Endothelial cell of umbilical vein (primary cell): Measurements from ENCODE around the gene CUL2. TPM values are rescaled to one million over a fixed set of nuclear protein-coding genes. Genes with fewer than 3 reads are reported as not detected.

Experiments used
- BruUV-seq: library from RNA; stranded (reverse); fragments of 400-500 nt; replicated peaks from 2 replicates; lab custom pipeline; 2021; lab: Mats Ljungman, UMichigan
- CTCF ChIA-PET: fragments of 300-600, 350-600 bp; sonication (Branson Sonifier 250); formaldehyde crosslinking; loops from one replicate; lab custom pipeline; 2021; ENCODE audit warnings: antibody characterized with exemption, inconsistent platforms; lab: Charles Lee
- POLR2A ChIA-PET: fragments of 300-600, 350-600 bp; sonication (Branson Sonifier 250); formaldehyde crosslinking; loops from one replicate; lab custom pipeline; 2021; ENCODE audit warnings: antibody characterized with exemption, inconsistent platforms; lab: Charles Lee
- DNase-seq: peaks from one replicate; pipeline ENCODE4 v3.0.0-alpha.2; 2011; ENCODE audit warnings: low read depth, low spot score
- FAIRE-seq: peaks from 2 replicates; lab custom pipeline; 2011; peaks lifted over from hg19 to GRCh38; lab: Jason Lieb, UNC
- H2AFZ ChIP-seq: 2 replicates; pipeline ENCODE4 v1.6.0; 2012; ENCODE audit warnings: low read depth, low read length, control low read depth, inconsistent platforms
- H3K27ac ChIP-seq: 2 replicates; pipeline ENCODE4 v1.5.1; 2011; ENCODE audit warnings: low read depth, mild to moderate bottlenecking, control low read depth, low read length, moderate library complexity; ENCODE audit not compliant: insufficient read depth
- H3K27me3 ChIP-seq, 2 experiments: 2 replicates each; pipeline versions ENCODE4 v1.6.0 to v1.6.1; 2011; ENCODE audit warnings: low read length in 2 of 2, mixed read lengths in 1 of 2; ENCODE audit not compliant: control insufficient read depth in 2 of 2, insufficient read depth in 2 of 2
- H3K36me3 ChIP-seq, 2 experiments: 2 replicates in 1 of 2; 3 replicates in 1 of 2; pipeline ENCODE4 v1.5.1; 2011; ENCODE audit warnings: low read length in 2 of 2, mild to moderate bottlenecking in 1 of 2, moderate library complexity in 1 of 2; ENCODE audit not compliant: control insufficient read depth in 2 of 2, insufficient read depth in 2 of 2; ENCODE audit errors: extremely low read depth in 1 of 2
- H3K4me1 ChIP-seq: 3 replicates; pipeline ENCODE4 v1.5.1; 2011; ENCODE audit warnings: mild to moderate bottlenecking, low read length; ENCODE audit not compliant: control insufficient read depth, insufficient read depth; ENCODE audit errors: extremely low read depth
- H3K4me2 ChIP-seq: 2 replicates; pipeline ENCODE4 v1.6.1; 2011; ENCODE audit warnings: low read length, control low read depth, mixed read lengths; ENCODE audit not compliant: insufficient read depth
- H3K4me3 ChIP-seq, 3 experiments: fragments of 200-600 bp in 1 of 3; sonication (generic), shearing (Covaris generic) in 1 of 3; replicated peaks in 1 of 3; 2 replicates each; pipeline ENCODE4 v1.5.1; 2011 to 2016; ENCODE audit warnings: control low read depth in 3 of 3, low read length in 3 of 3, mild to moderate bottlenecking in 2 of 3, inconsistent platforms in 1 of 3, low read depth in 1 of 3, moderate library complexity in 1 of 3; ENCODE audit not compliant: insufficient read depth in 1 of 3
- H3K79me2 ChIP-seq: 2 replicates; pipeline ENCODE4 v1.6.0; 2012; ENCODE audit warnings: low read length, inconsistent platforms; ENCODE audit not compliant: control insufficient read depth, insufficient read depth
- H3K9ac ChIP-seq: replicated peaks from 2 replicates; pipeline ENCODE3; 2011; ENCODE audit warnings: low read length, control low read depth; ENCODE audit not compliant: insufficient read depth; ENCODE audit errors: extremely low read depth
- H3K9me1 ChIP-seq: replicated peaks from 3 replicates; pipeline ENCODE4 v1.6.0; 2011; ENCODE audit warnings: mild to moderate bottlenecking, low read length; ENCODE audit not compliant: control insufficient read depth, insufficient read depth; ENCODE audit errors: extremely low read depth
- H3K9me3 ChIP-seq: replicated peaks from 2 replicates; pipeline ENCODE4 v1.5.1; 2012; ENCODE audit warnings: low read length, inconsistent platforms; ENCODE audit not compliant: control insufficient read depth, insufficient read depth
- H4K20me1 ChIP-seq: replicated peaks from 2 replicates; pipeline ENCODE3; 2011; ENCODE audit warnings: mild to moderate bottlenecking, low read length; ENCODE audit not compliant: control insufficient read depth, insufficient read depth; ENCODE audit errors: extremely low read depth
- CTCF ChIP-seq, 2 donors: IDR thresholded peaks; 1 replicate in 1 of 2; 2 replicates in 1 of 2; pipeline ENCODE4 v1.5.1; 2011; ENCODE audit warnings: low read length in 2 of 2, mild to moderate bottlenecking in 2 of 2, moderate library complexity in 2 of 2, control low read depth in 1 of 2, inconsistent platforms in 1 of 2, low read depth in 1 of 2; ENCODE audit not compliant: insufficient read depth in 1 of 2; ENCODE audit errors: extremely low read depth in 1 of 2
- EZH2 ChIP-seq: IDR thresholded peaks from 2 replicates; pipeline ENCODE4 v1.6.1; 2012; ENCODE audit warnings: borderline replicate concordance, low read depth, mild to moderate bottlenecking, moderate library complexity, low read length, inconsistent platforms; ENCODE audit not compliant: severe bottlenecking
- FOS ChIP-seq: IDR thresholded peaks from 2 replicates; pipeline ENCODE4 v1.6.1; 2011; ENCODE audit warnings: mild to moderate bottlenecking, low read length, moderate library complexity, borderline replicate concordance; ENCODE audit not compliant: insufficient read depth
- GATA2 ChIP-seq: IDR thresholded peaks from 2 replicates; pipeline ENCODE4 v1.7.0; 2011; ENCODE audit warnings: low read depth, mild to moderate bottlenecking, moderate library complexity, mixed read lengths, low read length; ENCODE audit not compliant: insufficient read length, insufficient read depth
- JUN ChIP-seq: IDR thresholded peaks from 2 replicates; pipeline ENCODE4 v1.6.1; 2011; ENCODE audit warnings: borderline replicate concordance, low read depth; ENCODE audit not compliant: insufficient read length, insufficient read depth
- MYC ChIP-seq: IDR thresholded peaks from one replicate; pipeline ENCODE4 v1.6.1; 2011; ENCODE audit warnings: mild to moderate bottlenecking, low read depth, low read length
- POLR2A ChIP-seq: IDR thresholded peaks from 2 replicates; pipeline ENCODE4 v1.6.1; 2012; ENCODE audit warnings: low read depth, mild to moderate bottlenecking, control low read depth, low read length
- POLR2AphosphoS5 ChIP-seq: IDR thresholded peaks from 2 replicates; pipeline ENCODE4 v1.6.1; 2012; ENCODE audit warnings: low read depth, mild to moderate bottlenecking, control low read depth, low read length, moderate library complexity; ENCODE audit not compliant: insufficient read depth
- dilution Hi-C: fragments of 300-500 bp; cut with MboI; formaldehyde crosslinking; loops from one replicate; pipeline ENCODE4 v1.15.0; 2019; ENCODE audit warnings: low sequenced_read_pairs; ENCODE audit not compliant: extremely low pct_ligation_motif_present
- intact Hi-C: fragments of 100-400 bp; cut with micrococcal nuclease; formaldehyde crosslinking; loops from one replicate; pipeline ENCODE4 v1.10.0; 2022
- polyA plus RNA-seq, 4 experiments: library from polyadenylated mRNA; depleted of rRNA in 3 of 4; stranded (reverse) in 3 of 4; unstranded in 1 of 4; fragments of >200 nt; gene quantifications; 2 replicates each; pipeline versions ENCODE4 v1.2.1 to v1.2.3, GENCODE V29; 2011 to 2012; ENCODE audit warnings: missing spikeins in 1 of 4
- total RNA-seq: library from RNA; stranded (reverse); gene quantifications from 2 replicates; pipeline ENCODE4 v1.2.3, GENCODE V29; 2021

The CUL2 gene
- total and polyA plus RNA-seq, 2 donors (not counting 3 experiments of a cell fraction or from before 2014, with no cell fraction given): 11.6 to 45.3 TPM

- Histone ChIP-seq H3K4me3 (no peak overlapping the region), H4K20me1 (no peaks in the 10 kb centered on the region), H3K36me3 (peaks cover 5 to 8% of the 10 kb centered on the region in 2 experiments), H3K9ac (no peak overlapping the region), H3K27ac (peak overlapping the region; percentile 33), H3K9me3 (no peaks in the 10 kb centered on the region), H3K79me2 (no peaks in the 10 kb centered on the region), H3K4me1 (peaks cover 3% of the 10 kb centered on the region), H3K4me2 (no peak overlapping the region), H3K9me1 (no peaks in the 10 kb centered on the region), H3K27me3 (no peaks in the 10 kb centered on the region), H2AFZ (no peak overlapping the region)
- intact Hi-C loops (no loop called here), dilution Hi-C loops (no loop called here)
- DNase-seq: no peak
- BruUV-seq: no TSS peak
- FAIRE-seq: no peak
- CTCF ChIA-PET: interaction anchor here (1.8 to 3.8 kb wide), 2 partner anchors 11 to 13 kb away, joined by 4 to 15 read pairs; no protein-coding TSS in a partner anchor
- no peak for TF ChIP-seq MYC
- no peak for TF ChIP-seq FOS
- no peak for TF ChIP-seq EZH2
- no peak for TF ChIP-seq POLR2A
- POLR2A ChIA-PET: no interaction called here
These were observed 83.3 kb downstream of the CUL2 start for GRCh38 chr10:35006836-35007235.

DNA sequence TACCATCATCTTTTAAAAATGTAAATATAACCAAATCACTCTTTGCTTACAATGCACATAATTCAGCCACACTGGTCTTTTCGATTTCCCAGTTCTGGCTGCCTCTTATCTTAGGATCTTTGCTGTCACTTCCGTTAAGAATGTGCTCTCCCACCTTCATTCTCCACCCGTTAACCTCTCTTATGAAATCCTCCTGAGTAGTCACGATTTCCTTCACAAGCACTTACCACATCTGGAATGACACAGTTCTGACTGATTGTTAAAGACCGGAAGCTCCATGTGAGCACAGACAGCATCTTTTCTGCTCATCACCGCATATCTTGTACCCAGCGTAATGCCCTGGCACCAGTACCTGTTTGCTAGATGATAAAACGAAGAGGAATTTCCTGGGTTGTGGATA lies 84.3 kb downstream of the CUL2 start:
- H3K36me3 ChIP-seq: peaks cover 5% of the 10 kb centered on the region in 2 experiments
- no peak overlapping the region for H3K9ac ChIP-seq
- TF ChIP-seq FOS (no peak), GATA2 (peak; percentile 79), POLR2AphosphoS5 (peak; percentile 35), JUN (peak; percentile 23), CTCF (IDR thresholded peaks at IDR 0.05; ENCODE audit: extremely low read depth in 1 of 2, insufficient read depth in 1 of 2, low read depth in 1 of 2, low read length in 2 of 2) (no peak)
- dilution Hi-C loops: no loop called here
- H3K4me1 ChIP-seq: peaks cover 3% of the 10 kb centered on the region
- CTCF ChIA-PET: interaction anchor here (1.8 to 3.8 kb wide), 2 partner anchors 10 to 12 kb away, joined by 4 to 15 read pairs; no protein-coding TSS in a partner anchor
- no peaks in the 10 kb centered on the region for H4K20me1 ChIP-seq
- H3K79me2 ChIP-seq: no peaks in the 10 kb centered on the region
- no peaks in the 10 kb centered on the region for H3K9me3 ChIP-seq
- POLR2A ChIA-PET: no interaction called here
- DNase-seq (peak; percentile 16), FAIRE-seq (no peak)
- no peak overlapping the region for H2AFZ ChIP-seq
- H3K4me2 ChIP-seq: peak overlapping the region; percentile 43
- BruUV-seq: no TSS peak
- no peaks in the 10 kb centered on the region for H3K27me3 ChIP-seq
- intact Hi-C loops: no loop called here
- H3K9me1 ChIP-seq: no peaks in the 10 kb centered on the region
- H3K27ac ChIP-seq: peak overlapping the region; percentile 49
- no peak overlapping the region for H3K4me3 ChIP-seq
